Neuron (in vitro differentiated cells): ENCODE data around the gene DBNL.

Source experiments
- H2AFZ ChIP-seq: one replicate; pipeline ENCODE4 v1.6.1; 2013; ENCODE audit warnings: low read depth, mild to moderate bottlenecking, inconsistent platforms, low read length, moderate library complexity
- H3K27me3 ChIP-seq: one replicate; pipeline ENCODE4 v1.6.1; 2013; ENCODE audit warnings: low read length; ENCODE audit not compliant: insufficient read depth
- H3K36me3 ChIP-seq: one replicate; pipeline ENCODE4 v1.6.1; 2013; ENCODE audit warnings: low read length; ENCODE audit not compliant: insufficient read depth
- H3K4me1 ChIP-seq: one replicate; pipeline ENCODE4 v1.6.1; 2013; ENCODE audit warnings: low read length; ENCODE audit not compliant: insufficient read depth
- H3K4me3 ChIP-seq: 2 replicates; pipeline ENCODE4 v1.5.1; 2013; ENCODE audit warnings: mild to moderate bottlenecking, low read length, moderate library complexity
- H3K9me3 ChIP-seq: one replicate; pipeline ENCODE4 v1.6.1; 2013; ENCODE audit warnings: low read length

Gene DBNL

GRCh38 chr7:44060948-44061644 lies 16.6 kb downstream of the DBNL start:
- Histone ChIP-seq H2AFZ (no peak overlapping the region), H3K9me3 (no peaks in the 10 kb centered on the region), H3K4me3 (no peak overlapping the region), H3K27me3 (no peaks in the 10 kb centered on the region), H3K4me1 (peaks cover 19% of the 10 kb centered on the region), H3K36me3 (peaks cover 60% of the 10 kb centered on the region)

GRCh38 chr7:44061645-44062179 lies 17.2 kb downstream of the DBNL start:
- Histone ChIP-seq H3K36me3 (peaks cover 57% of the 10 kb centered on the region), H2AFZ (no peak overlapping the region)

GRCh38 chr7:44062180-44062902 lies 17.8 kb downstream of the DBNL start:
- H3K4me3 ChIP-seq, result no peak overlapping the region
- no peak overlapping the region for H2AFZ ChIP-seq
- H3K4me1 ChIP-seq, result peaks cover 20% of the 10 kb centered on the region
- H3K9me3 ChIP-seq, result no peaks in the 10 kb centered on the region
- H3K27me3 ChIP-seq, result no peaks in the 10 kb centered on the region
- peaks cover 50% of the 10 kb centered on the region for H3K36me3 ChIP-seq

More at GRCh38 chr7:44061645-44062179, 17.2 kb downstream of the DBNL start:
- Histone ChIP-seq H3K4me3 (no peak overlapping the region), H3K27me3 (no peaks in the 10 kb centered on the region), H3K4me1 (peaks cover 20% of the 10 kb centered on the region), H3K9me3 (no peaks in the 10 kb centered on the region)

GRCh38 chr7:44062903-44063295 lies 18.4 kb downstream of the DBNL start:
- Histone ChIP-seq H3K4me3 (no peak overlapping the region), H2AFZ (no peak overlapping the region), H3K36me3 (peaks cover 45% of the 10 kb centered on the region), H3K9me3 (no peaks in the 10 kb centered on the region), H3K4me1 (peaks cover 20% of the 10 kb centered on the region), H3K27me3 (no peaks in the 10 kb centered on the region)

GRCh38 chr7:44063547-44063893 lies 19.0 kb downstream of the DBNL start:
- H3K27me3 ChIP-seq, result no peaks in the 10 kb centered on the region
- H3K4me1 ChIP-seq, result peaks cover 20% of the 10 kb centered on the region
- H3K36me3 ChIP-seq, result peaks cover 39% of the 10 kb centered on the region
- H3K9me3 ChIP-seq, result no peaks in the 10 kb centered on the region
- no peak overlapping the region for H2AFZ ChIP-seq
- no peak overlapping the region for H3K4me3 ChIP-seq

- Histone ChIP-seq H3K9me3 (no peaks in the 10 kb centered on the region), H3K4me1 (peaks cover 20% of the 10 kb centered on the region), H3K27me3 (no peaks in the 10 kb centered on the region), H2AFZ (no peak overlapping the region), H3K36me3 (peaks cover 33% of the 10 kb centered on the region), H3K4me3 (no peak overlapping the region)
These were observed 19.6 kb downstream of the DBNL start for GRCh38 chr7:44063894-44064651.

GRCh38 chr7:44064791-44065430 lies 20.4 kb downstream of the DBNL start:
- Histone ChIP-seq H3K4me1 (peaks cover 20% of the 10 kb centered on the region), H3K9me3 (no peaks in the 10 kb centered on the region), H3K27me3 (no peaks in the 10 kb centered on the region), H3K36me3 (peaks cover 25% of the 10 kb centered on the region), H2AFZ (no peak overlapping the region), H3K4me3 (no peak overlapping the region)

GRCh38 chr7:44065431-44066110 lies 21.1 kb downstream of the DBNL start, which contains the start of gene PGAM2:
TSS of gene PGAM2 (minus strand) at chr7:44065567. CDS start at chr7:44065529, 38 bp downstream.
- no peaks in the 10 kb centered on the region for H3K9me3 ChIP-seq
- H3K36me3 ChIP-seq, result peaks cover 18% of the 10 kb centered on the region
- H3K27me3 ChIP-seq, result no peaks in the 10 kb centered on the region
- H3K4me3 ChIP-seq, result no peak within 1 kb of the TSS
- peaks cover 20% of the 10 kb centered on the region for H3K4me1 ChIP-seq
- no peak within 1 kb of the TSS for H2AFZ ChIP-seq

- H3K27me3 ChIP-seq, result no peaks in the 10 kb centered on the region
- no peak overlapping the region for H2AFZ ChIP-seq
- H3K4me3 ChIP-seq, result no peak overlapping the region
- H3K9me3 ChIP-seq, result no peaks in the 10 kb centered on the region
- H3K36me3 ChIP-seq, result peaks cover 13% of the 10 kb centered on the region
- H3K4me1 ChIP-seq, result peaks cover 20% of the 10 kb centered on the region
These were observed 21.6 kb downstream of the DBNL start for GRCh38 chr7:44066111-44066460.

- Histone ChIP-seq H3K27me3 (no peaks in the 10 kb centered on the region), H3K9me3 (no peaks in the 10 kb centered on the region), H3K36me3 (peaks cover 9% of the 10 kb centered on the region), H3K4me3 (no peak overlapping the region), H2AFZ (no peak overlapping the region), H3K4me1 (peaks cover 20% of the 10 kb centered on the region)
These were observed 22.1 kb downstream of the DBNL start for GRCh38 chr7:44066494-44067063.

- H2AFZ ChIP-seq, result no peak overlapping the region
- H3K27me3 ChIP-seq, result no peaks in the 10 kb centered on the region
- H3K9me3 ChIP-seq, result no peaks in the 10 kb centered on the region
- H3K4me1 ChIP-seq, result peaks cover 20% of the 10 kb centered on the region
- H3K4me3 ChIP-seq, result no peak overlapping the region
- H3K36me3 ChIP-seq, result peaks cover 4% of the 10 kb centered on the region
These were observed 22.8 kb downstream of the DBNL start for GRCh38 chr7:44067064-44067951.
